ENCODE measurements around the gene SLC35F1. TPM values are rescaled to one million over a fixed set of nuclear protein-coding genes. Genes with fewer than 3 reads are reported as not detected.
A peak's percentile ranks its signal among the peaks of the same experiment; 100 is the strongest.

SLC35F1 gene
- total and polyA plus RNA-seq, 5 donors: 1.0 to 2.4 (median 2.0) TPM

GRCh38 chr6:118313208-118313607 lies 406.1 kb downstream of the SLC35F1 start:
- H3K27ac ChIP-seq (ENCODE audit: low read length): no peak overlapping the region
- intact Hi-C loops (cut with DNase I): no loop called here

GRCh38 chr6:118313762-118314161 lies 406.7 kb downstream of the SLC35F1 start:
- no peak for DNase-seq
- H3K27me3 ChIP-seq (ENCODE audit: control insufficient read depth, insufficient read depth): no peaks in the 10 kb centered on the region
- ATAC-seq: no peak
- intact Hi-C loops (cut with DNase I): no loop called here
- WGBS: 79% methylated on average over 3 of the region's 3 CpGs
- H3K27ac ChIP-seq (ENCODE audit: low read length): no peak overlapping the region
- peaks cover 4% of the 10 kb centered on the region for H3K4me1 ChIP-seq (ENCODE audit: control insufficient read depth, insufficient read depth, low read length)
- no peak overlapping the region for H3K4me3 ChIP-seq (ENCODE audit: low read length)
- no peaks in the 10 kb centered on the region for H3K9me3 ChIP-seq (ENCODE audit: control insufficient read depth, low read length)

More at GRCh38 chr6:118313208-118313607, 406.1 kb downstream of the SLC35F1 start:
- ATAC-seq (no peak), DNase-seq (no peak)
- Histone ChIP-seq H3K9me3 (ENCODE audit: control insufficient read depth, low read length) (no peaks in the 10 kb centered on the region), H3K27me3 (ENCODE audit: control insufficient read depth, insufficient read depth) (no peaks in the 10 kb centered on the region), H3K4me1 (ENCODE audit: control insufficient read depth, insufficient read depth, low read length) (peaks cover 4% of the 10 kb centered on the region), H3K4me3 (ENCODE audit: low read length) (no peak overlapping the region)
- 86% methylated on average over 3 of the region's 3 CpGs for WGBS

GRCh38 chr6:118316796-118317384 lies 409.8 kb downstream of the SLC35F1 start:
- Histone ChIP-seq H3K4me1 (ENCODE audit: control insufficient read depth, insufficient read depth, low read length) (peaks cover 2% of the 10 kb centered on the region), H3K4me3 (ENCODE audit: low read length) (no peak overlapping the region), H3K27ac (ENCODE audit: low read length) (peak overlapping the region; percentile 66), H3K27me3 (ENCODE audit: control insufficient read depth, insufficient read depth) (no peaks in the 10 kb centered on the region), H3K9me3 (ENCODE audit: control insufficient read depth, low read length) (no peaks in the 10 kb centered on the region)
- intact Hi-C loops (cut with DNase I): no loop called here
- 78% methylated on average over 6 of the region's 6 CpGs for WGBS
- DNase-seq (no peak), ATAC-seq (peak in 1 of 2 donors; percentile 45)

- H3K9me3 ChIP-seq (ENCODE audit: control insufficient read depth, low read length): no peaks in the 10 kb centered on the region
- no peak overlapping the region for H3K27ac ChIP-seq (ENCODE audit: low read length)
- no peaks in the 10 kb centered on the region for H3K27me3 ChIP-seq (ENCODE audit: control insufficient read depth, insufficient read depth)
- H3K4me1 ChIP-seq (ENCODE audit: control insufficient read depth, insufficient read depth, low read length): peaks cover 2% of the 10 kb centered on the region
- intact Hi-C loops (cut with DNase I): no loop called here
- WGBS: 15% methylated on average over 4 of the region's 4 CpGs
- DNase-seq: no peak
- peak overlapping the region; percentile 11 for H3K4me3 ChIP-seq (ENCODE audit: low read length)
- peak; percentile 45 to 60 for ATAC-seq
These were observed 410.8 kb downstream of the SLC35F1 start for GRCh38 chr6:118317581-118318563.

- WGBS: 37% methylated on average over 3 of the region's 3 CpGs
- intact Hi-C loops (cut with DNase I): no loop called here
These were observed 411.6 kb downstream of the SLC35F1 start for GRCh38 chr6:118318648-118319047.

GRCh38 chr6:118319416-118319815 lies 412.4 kb downstream of the SLC35F1 start:
- DNase-seq (no peak), ATAC-seq (no peak)
- WGBS: 85% methylated on average over 3 of the region's 3 CpGs
- no peak overlapping the region for H3K4me3 ChIP-seq (ENCODE audit: low read length)
- H3K27ac ChIP-seq (ENCODE audit: low read length): no peak overlapping the region
- H3K27me3 ChIP-seq (ENCODE audit: control insufficient read depth, insufficient read depth): no peaks in the 10 kb centered on the region
- H3K9me3 ChIP-seq (ENCODE audit: control insufficient read depth, low read length): no peaks in the 10 kb centered on the region
- peaks cover 2% of the 10 kb centered on the region for H3K4me1 ChIP-seq (ENCODE audit: control insufficient read depth, insufficient read depth, low read length)
- intact Hi-C loops (cut with DNase I): no loop called here

More at GRCh38 chr6:118318648-118319047, 411.6 kb downstream of the SLC35F1 start:
- peaks cover 2% of the 10 kb centered on the region for H3K4me1 ChIP-seq (ENCODE audit: control insufficient read depth, insufficient read depth, low read length)
- H3K4me3 ChIP-seq (ENCODE audit: low read length): no peak overlapping the region
- DNase-seq: no peak
- H3K27me3 ChIP-seq (ENCODE audit: control insufficient read depth, insufficient read depth): no peaks in the 10 kb centered on the region
- no peak for ATAC-seq
- H3K9me3 ChIP-seq (ENCODE audit: control insufficient read depth, low read length): no peaks in the 10 kb centered on the region
- H3K27ac ChIP-seq (ENCODE audit: low read length): no peak overlapping the region

GRCh38 chr6:118319894-118320649 lies 413.0 kb downstream of the SLC35F1 start:
- no peaks in the 10 kb centered on the region for H3K27me3 ChIP-seq (ENCODE audit: control insufficient read depth, insufficient read depth)
- peaks cover 2% of the 10 kb centered on the region for H3K4me1 ChIP-seq (ENCODE audit: control insufficient read depth, insufficient read depth, low read length)
- H3K4me3 ChIP-seq (ENCODE audit: low read length): no peak overlapping the region
- DNase-seq (no peak), ATAC-seq (peak in 1 of 2 donors; percentile 42)
- H3K27ac ChIP-seq (ENCODE audit: low read length): no peak overlapping the region
- intact Hi-C loops (cut with DNase I): no loop called here
- WGBS: 81% methylated on average over 5 of the region's 5 CpGs
- H3K9me3 ChIP-seq (ENCODE audit: control insufficient read depth, low read length): no peaks in the 10 kb centered on the region

GRCh38 chr6:118320652-118321051 lies 413.6 kb downstream of the SLC35F1 start:
- 47% methylated on average over 2 of the region's 2 CpGs for WGBS
- Histone ChIP-seq H3K27me3 (ENCODE audit: control insufficient read depth, insufficient read depth) (no peaks in the 10 kb centered on the region), H3K9me3 (ENCODE audit: control insufficient read depth, low read length) (no peaks in the 10 kb centered on the region), H3K27ac (ENCODE audit: low read length) (no peak overlapping the region), H3K4me1 (ENCODE audit: control insufficient read depth, insufficient read depth, low read length) (peaks cover 2% of the 10 kb centered on the region), H3K4me3 (ENCODE audit: low read length) (no peak overlapping the region)
- ATAC-seq: no peak
- no peak for DNase-seq
- intact Hi-C loops (cut with DNase I): no loop called here

- no peak for ATAC-seq
- WGBS: 77% methylated on average over 5 of the region's 5 CpGs
- Histone ChIP-seq H3K4me3 (ENCODE audit: low read length) (no peak overlapping the region), H3K9me3 (ENCODE audit: control insufficient read depth, low read length) (no peaks in the 10 kb centered on the region), H3K4me1 (ENCODE audit: control insufficient read depth, insufficient read depth, low read length) (peaks cover 2% of the 10 kb centered on the region), H3K27me3 (ENCODE audit: control insufficient read depth, insufficient read depth) (no peaks in the 10 kb centered on the region), H3K27ac (ENCODE audit: low read length) (no peak overlapping the region)
- intact Hi-C loops (cut with DNase I): no loop called here
- DNase-seq: no peak
These were observed 417.1 kb downstream of the SLC35F1 start for GRCh38 chr6:118324116-118324515.

GRCh38 chr6:118325220-118325860 lies 418.3 kb downstream of the SLC35F1 start:
- Histone ChIP-seq H3K27me3 (ENCODE audit: control insufficient read depth, insufficient read depth) (no peaks in the 10 kb centered on the region), H3K4me3 (ENCODE audit: low read length) (no peak overlapping the region), H3K9me3 (ENCODE audit: control insufficient read depth, low read length) (no peaks in the 10 kb centered on the region), H3K27ac (ENCODE audit: low read length) (no peak overlapping the region), H3K4me1 (ENCODE audit: control insufficient read depth, insufficient read depth, low read length) (no peaks in the 10 kb centered on the region)
- 64% methylated on average over 10 of the region's 10 CpGs for WGBS
- intact Hi-C loops (cut with DNase I): no loop called here
- DNase-seq: peak in 2 of 3 donors; percentile 16 to 56
- ATAC-seq: peak; percentile 55 to 67
